Stimulated activated CD8-positive, alpha-beta memory T cell treated with anti-CD3 and anti-CD28 coated beads, Interleukin-12 subunit alpha, Interleukin-12 subunit beta, amount 100 ng/mL, for 24 hours (primary cell): ENCODE results near the gene GIMAP2.
"Not testable (repeated sequence)": the region's sequence is repeated elsewhere in the genome, so short reads cannot be mapped to it uniquely, and the experiment has no call there.

Source experiments
- DNase-seq: peaks from one replicate; pipeline ENCODE4 v3.0.0-alpha.2; 2020; ENCODE audit errors: extremely low read depth

The GIMAP2 gene

GRCh38 chr7:150685219-150686029 is at the start of gene GIMAP2:
TSS of gene GIMAP2 (plus strand) at chr7:150685706. CDS start at chr7:150687060, 1,354 bp downstream.
- DNase-seq, result no peak

GRCh38 chr7:150641854-150642253 is 43.7 kb upstream of the GIMAP2 start:
- no peak for DNase-seq

GRCh38 chr7:150642926-150643325 is 42.6 kb upstream of the GIMAP2 start:
- no peak for DNase-seq

- DNase-seq, result no peak
These were observed 40.1 kb upstream of the GIMAP2 start for GRCh38 chr7:150645259-150646020.

- DNase-seq, result no peak
These were observed 37.0 kb upstream of the GIMAP2 start for GRCh38 chr7:150648353-150649079.

- no peak for DNase-seq
These were observed 36.5 kb upstream of the GIMAP2 start for GRCh38 chr7:150649080-150649385.

- no peak for DNase-seq
These were observed 30.8 kb upstream of the GIMAP2 start for GRCh38 chr7:150654692-150655091.

- no peak for DNase-seq
These were observed 29.5 kb upstream of the GIMAP2 start for GRCh38 chr7:150656047-150656446.

GRCh38 chr7:150657526-150657925 is 28.0 kb upstream of the GIMAP2 start:
- no peak for DNase-seq

- DNase-seq, result no peak
These were observed 24.4 kb upstream of the GIMAP2 start for GRCh38 chr7:150660939-150661613.

GRCh38 chr7:150662821-150663220 is 22.7 kb upstream of the GIMAP2 start:
- not testable (repeated sequence) for DNase-seq

- DNase-seq, result no peak
These were observed 21.6 kb upstream of the GIMAP2 start for GRCh38 chr7:150663802-150664494.

GRCh38 chr7:150665089-150665748 is 20.3 kb upstream of the GIMAP2 start:
- no peak for DNase-seq

- no peak for DNase-seq
These were observed 19.6 kb upstream of the GIMAP2 start for GRCh38 chr7:150665896-150666295.

GRCh38 chr7:150666412-150666811 is 19.1 kb upstream of the GIMAP2 start:
- no peak for DNase-seq

- DNase-seq, result no peak
These were observed 17.0 kb upstream of the GIMAP2 start for GRCh38 chr7:150668472-150668911.

GRCh38 chr7:150668977-150669376 is 16.5 kb upstream of the GIMAP2 start:
- DNase-seq, result no peak

GRCh38 chr7:150671798-150672585 is 13.5 kb upstream of the GIMAP2 start:
- not testable (repeated sequence) for DNase-seq

- no peak for DNase-seq
These were observed 9.8 kb upstream of the GIMAP2 start for GRCh38 chr7:150675714-150676113.

GRCh38 chr7:150676276-150676675 is 9.2 kb upstream of the GIMAP2 start:
- not testable (repeated sequence) for DNase-seq
